HepG2 (cell line): Measurements from ENCODE around the gene ALOX15.

Source experiments
- CTCF ChIP-seq: sonication (generic); formaldehyde crosslinking; IDR thresholded peaks from 2 replicates; pipeline ENCODE4 v1.5.0; 2020; ENCODE audit warnings: mild to moderate bottlenecking, missing genetic modification reagents, moderate library complexity
- HHEX ChIP-seq: IDR thresholded peaks from 2 replicates; pipeline ENCODE4 v1.6.1; 2016; ENCODE audit warnings: control low read depth
- ZNF512 ChIP-seq: sonication (generic); formaldehyde crosslinking; IDR thresholded peaks from 2 replicates; pipeline ENCODE4 v1.4.0; 2020; ENCODE audit warnings: mild to moderate bottlenecking, missing genetic modification reagents

DNA sequence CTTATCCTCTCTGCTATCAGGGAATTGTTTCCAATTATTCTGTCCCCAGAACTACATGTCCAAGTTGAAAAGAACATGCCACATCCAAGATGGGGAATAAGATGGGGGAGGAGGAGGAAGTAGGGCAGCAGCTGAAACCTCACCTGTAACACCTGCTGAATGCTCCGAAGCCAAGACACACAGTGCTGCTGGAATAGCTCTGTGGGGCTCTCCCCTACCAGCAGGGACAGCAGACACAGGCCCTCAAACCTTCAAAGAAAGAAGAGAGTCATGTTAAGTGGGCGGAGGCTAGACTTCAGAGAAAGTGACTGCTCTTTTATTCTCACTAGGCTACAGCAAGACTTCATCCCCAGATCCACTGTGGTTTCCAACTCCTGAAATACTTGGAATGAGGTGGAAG lies 49.3 kb upstream of the ALOX15 start:
- TF ChIP-seq HHEX (CRISPR knock-in tag) (no peak), CTCF (CRISPR knock-in tag) (no peak), ZNF512 (no peak)
